IMR-90 (cell line): ENCODE measurements around the gene ARPC2. TPM values are rescaled to one million over a fixed set of nuclear protein-coding genes. Genes with fewer than 3 reads are reported as not detected.

ENCODE experiments used
- CHD1 ChIP-seq: IDR thresholded peaks from 2 replicates; pipeline ENCODE4 v1.6.1; 2012; ENCODE audit warnings: low read depth, low read length, improper control_type of control experiment
- FOS ChIP-seq: fragments of 150-350 bp; IDR thresholded peaks from 2 replicates; pipeline ENCODE4 v1.6.1; 2016; ENCODE audit warnings: low read depth, low read length
- MXI1 ChIP-seq: IDR thresholded peaks from 2 replicates; pipeline ENCODE4 v1.6.1; 2012; ENCODE audit warnings: low read depth, mild to moderate bottlenecking, low read length, moderate library complexity, borderline replicate concordance
- SMC3 ChIP-seq: fragments of 150-350 bp; IDR thresholded peaks from 2 replicates; pipeline ENCODE4 v1.6.1; 2016; ENCODE audit warnings: low read depth, mild to moderate bottlenecking, antibody characterized with exemption, low read length, moderate library complexity
- polyA plus RNA-seq, 3 experiments: library from polyadenylated mRNA; depleted of rRNA; stranded (reverse); fragments of >200 nt; gene quantifications; 2 replicates each; pipeline ENCODE4 v1.2.3, GENCODE V29; 2012; ENCODE audit warnings: low replicate concordance in 1 of 3
- total RNA-seq: library from RNA; depleted of rRNA; stranded (reverse); fragments of >200 nt; gene quantifications from 2 replicates; pipeline ENCODE4 v1.2.3, GENCODE V29; 2012

The ARPC2 gene
- total and polyA plus RNA-seq, 2 of the 4 experiments (the other 2 are of a cell fraction), result 561 to 635 TPM

- TF ChIP-seq SMC3 (0 out of 2 replicates have a peak, but pooled peaks have one; percentile 14), CHD1 (no peak), FOS (no peak), MXI1 (no peak)
These were observed 69.8 kb downstream of the ARPC2 start (continued) for GRCh38 chr2:218286570-218287459.
